PC-9 (cell line): ENCODE results near the gene TTLL5. TPM values are rescaled to one million over a fixed set of nuclear protein-coding genes. Genes with fewer than 3 reads are reported as not detected.

Source experiments
- BruUV-seq: library from RNA; stranded (reverse); fragments of 400-500 nt; replicated peaks from 2 replicates; lab custom pipeline; 2021; lab: Mats Ljungman, UMichigan
- CTCF ChIA-PET: fragments of 300-600 bp; sonication (Branson Sonifier 250); formaldehyde crosslinking; loops from one replicate; lab custom pipeline; 2022; ENCODE audit warnings: antibody characterized with exemption; lab: Charles Lee
- POLR2A ChIA-PET: fragments of 300-600 bp; sonication (Branson Sonifier 250); formaldehyde crosslinking; loops from one replicate; lab custom pipeline; 2022; ENCODE audit warnings: antibody characterized with exemption; ENCODE audit not compliant: unreplicated experiment; lab: Charles Lee
- DNase-seq, 2 experiments: peaks; one replicate each; pipeline versions ENCODE4 v3.0.0 to v3.0.0-alpha.2; 2015 to 2022; ENCODE audit warnings: mixed read lengths in 1 of 2
- H2AFZ ChIP-seq: fragments of 200-600 bp; sonication (generic); 2 replicates; pipeline ENCODE4 v1.8.1; 2017; ENCODE audit warnings: antibody characterized with exemption
- H3F3A ChIP-seq: fragments of 200-600 bp; sonication (generic); 2 replicates; pipeline ENCODE4 v1.8.1; 2017; ENCODE audit warnings: antibody characterized with exemption, mild to moderate bottlenecking, low read depth; ENCODE audit not compliant: insufficient read depth
- H3K27ac ChIP-seq: fragments of 200-600 bp; sonication (generic); 2 replicates; pipeline ENCODE4 v1.6.1; 2016; ENCODE audit warnings: mixed run types
- H3K27me3 ChIP-seq: fragments of 200-600 bp; sonication (generic); 2 replicates; pipeline ENCODE4 v1.6.1; 2016; ENCODE audit warnings: low read depth, mixed run types; ENCODE audit not compliant: insufficient read depth
- H3K36me3 ChIP-seq: fragments of 200-600 bp; sonication (generic); 2 replicates; pipeline ENCODE4 v1.6.1; 2016; ENCODE audit warnings: low read depth, mixed run types
- H3K4me1 ChIP-seq: fragments of 200-600 bp; sonication (generic); replicated peaks from 2 replicates; pipeline ENCODE4 v1.6.1; 2016; ENCODE audit warnings: mixed run types; ENCODE audit not compliant: insufficient read depth
- H3K4me2 ChIP-seq: fragments of 200-600 bp; sonication (generic); 2 replicates; pipeline ENCODE4 v1.6.1; 2017; ENCODE audit warnings: mixed run types
- H3K4me3 ChIP-seq: fragments of 200-600 bp; sonication (generic); 2 replicates; pipeline ENCODE4 v1.6.1; 2016; ENCODE audit warnings: mixed run types
- H3K79me2 ChIP-seq: fragments of 200-600 bp; sonication (generic); 2 replicates; pipeline ENCODE4 v1.6.1; 2017; ENCODE audit warnings: low read depth, mixed run types
- H3K9me2 ChIP-seq: fragments of 200-600 bp; sonication (generic); 2 replicates; pipeline ENCODE4 v1.8.1; 2017; ENCODE audit warnings: mild to moderate bottlenecking; ENCODE audit not compliant: insufficient read depth
- H3K9me3 ChIP-seq: fragments of 200-600 bp; sonication (generic); 2 replicates; pipeline ENCODE4 v1.8.1; 2016; ENCODE audit warnings: low read depth; ENCODE audit not compliant: insufficient read depth
- H4K20me1 ChIP-seq: fragments of 200-600 bp; sonication (generic); 2 replicates; pipeline ENCODE4 v1.8.1; 2017; ENCODE audit not compliant: insufficient read depth
- CTCF ChIP-seq: fragments of 200-600 bp; sonication (generic); conservative IDR thresholded peaks from 2 replicates; pipeline ENCODE4 v1.6.1; 2017; ENCODE audit warnings: mixed run types, antibody characterized with exemption, mild to moderate bottlenecking, moderate library complexity
- EZH2 ChIP-seq: fragments of 200-600 bp; sonication (generic); IDR thresholded peaks from 2 replicates; pipeline ENCODE4 v1.8.0; 2017; ENCODE audit warnings: antibody characterized with exemption, low read depth
- intact Hi-C: fragments of 100-400 bp; cut with micrococcal nuclease; formaldehyde crosslinking; loops from one replicate; pipeline ENCODE4 v1.10.0; 2022; ENCODE audit not compliant: unreplicated experiment
- total RNA-seq: library from RNA; stranded (reverse); gene quantifications from 2 replicates; pipeline ENCODE4 v1.2.3, GENCODE V29; 2021

Gene TTLL5
- total RNA-seq, 1 experiment from 2014 or later, result 75.3 TPM

- no peak for DNase-seq
- ChIA-PET CTCF (no interaction called here), POLR2A (interaction anchor here (0.6 kb wide), 1 partner anchor 10 kb away, joined by 6 read pairs; no protein-coding TSS in a partner anchor)
- Histone ChIP-seq H3K27ac (no peak overlapping the region), H3K4me2 (no peak overlapping the region), H3K4me1 (no peaks in the 10 kb centered on the region), H3K4me3 (no peak overlapping the region), H3K9me2 (no peaks in the 10 kb centered on the region), H3K9me3 (no peaks in the 10 kb centered on the region), H2AFZ (no peak overlapping the region), H3K79me2 (no peaks in the 10 kb centered on the region), H4K20me1 (no peaks in the 10 kb centered on the region), H3K27me3 (no peaks in the 10 kb centered on the region), H3K36me3 (0 out of 2 replicates have a peak, but pooled peaks cover 10% of the 10 kb centered on the region), H3F3A (no peaks in the 10 kb centered on the region)
- no peak for TF ChIP-seq CTCF
- TF ChIP-seq EZH2, result no peak
- intact Hi-C loops, result no loop called here
- no TSS peak for BruUV-seq
Measured at GRCh38 chr14:75700295-75700694, 39.2 kb downstream of the TTLL5 start.

- no TSS peak for BruUV-seq
- Histone ChIP-seq H3K4me2 (no peak overlapping the region), H3K27ac (no peak overlapping the region), H3K4me1 (no peaks in the 10 kb centered on the region), H3K4me3 (no peak overlapping the region), H3K9me2 (no peaks in the 10 kb centered on the region), H3K9me3 (no peaks in the 10 kb centered on the region), H2AFZ (no peak overlapping the region), H3K79me2 (no peaks in the 10 kb centered on the region), H3K36me3 (0 out of 2 replicates have a peak, but pooled peaks cover 10% of the 10 kb centered on the region), H3F3A (no peaks in the 10 kb centered on the region), H3K27me3 (no peaks in the 10 kb centered on the region), H4K20me1 (no peaks in the 10 kb centered on the region)
- ChIA-PET CTCF (no interaction called here), POLR2A (no interaction called here)
- intact Hi-C loops, result no loop called here
- TF ChIP-seq EZH2 (no peak), CTCF (no peak)
- no peak for DNase-seq
Measured at GRCh38 chr14:75702122-75702521, 41.1 kb downstream of the TTLL5 start.

GRCh38 chr14:75702616-75703261 is 41.7 kb downstream of the TTLL5 start:
- intact Hi-C loops, result no loop called here
- BruUV-seq, result no TSS peak

More at GRCh38 chr14:75702616-75703261, 41.7 kb downstream of the TTLL5 start:
- DNase-seq, result no peak
- ChIA-PET CTCF (no interaction called here), POLR2A (no interaction called here)
- Histone ChIP-seq H3K79me2 (no peaks in the 10 kb centered on the region), H3K9me2 (no peaks in the 10 kb centered on the region), H3K27me3 (no peaks in the 10 kb centered on the region), H2AFZ (no peak overlapping the region), H3K4me3 (no peak overlapping the region), H3F3A (no peaks in the 10 kb centered on the region), H4K20me1 (no peaks in the 10 kb centered on the region), H3K9me3 (no peaks in the 10 kb centered on the region), H3K36me3 (0 out of 2 replicates have a peak, but pooled peaks cover 10% of the 10 kb centered on the region), H3K27ac (no peak overlapping the region), H3K4me2 (no peak overlapping the region), H3K4me1 (no peaks in the 10 kb centered on the region)
- TF ChIP-seq CTCF (no peak), EZH2 (no peak)
